SH-SY5Y (cell line): Measurements from ENCODE around the gene CACNA1F.

Experiments used
- GATA2 ChIP-seq: IDR thresholded peaks from 2 replicates; pipeline ENCODE4 v1.6.1; 2011; ENCODE audit warnings: mild to moderate bottlenecking, low read depth, low read length
- GATA3 ChIP-seq: IDR thresholded peaks from 2 replicates; pipeline ENCODE4 v1.6.1; 2011; ENCODE audit warnings: low read depth, mild to moderate bottlenecking, low read length, moderate library complexity

DNA sequence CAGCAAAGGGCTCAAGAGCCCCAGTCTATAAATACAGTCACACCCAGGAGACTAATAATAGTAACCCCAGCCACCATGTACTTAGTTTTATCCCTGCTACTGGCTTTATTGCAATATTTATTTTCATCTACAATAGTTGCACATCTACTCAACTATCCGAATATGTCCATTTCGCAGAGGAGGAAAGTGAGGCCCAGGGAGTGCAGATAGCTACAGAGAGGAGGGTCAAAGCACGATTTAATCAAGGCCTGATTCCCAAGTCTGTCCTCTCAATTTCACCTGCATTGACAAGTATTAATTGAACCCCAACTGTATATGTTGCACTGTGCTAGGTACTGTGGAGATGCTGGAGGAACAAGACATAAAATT, 65.4 kb downstream of the CACNA1F start:
- TF ChIP-seq GATA3 = no peak
- TF ChIP-seq GATA2 = no peak
